Gastrocnemius medialis (tissue), 4 donors: ENCODE measurements around the gene LONP2. TPM values are rescaled to one million over a fixed set of nuclear protein-coding genes. Genes with fewer than 3 reads are reported as not detected.
A peak's percentile ranks its signal among the peaks of the same experiment; 100 is the strongest.
"Not testable (repeated sequence)": the region's sequence is repeated elsewhere in the genome, so short reads cannot be mapped to it uniquely, and the experiment has no call there.

Source experiments
- ATAC-seq, 2 donors: fragments of 150-250 bp; one replicate each; pipeline ENCODE4 v1.9.1; 2016
- DNase-seq, 2 donors: peaks; one replicate each; pipeline ENCODE4 v3.0.0-alpha.2; 2019
- H3K27ac ChIP-seq, 4 donors: fragments of 200-600 bp; sonication (generic); 1 replicate in 1 of 4; 2 replicates in 3 of 4; pipeline ENCODE4 v1.5.1; 2016 to 2018; ENCODE audit warnings: mild to moderate bottlenecking in 2 of 4, moderate library complexity in 1 of 4
- H3K27me3 ChIP-seq, 3 donors: fragments of 200-600 bp; sonication (generic) in 2 of 3; 1 replicate in 1 of 3; 2 replicates in 2 of 3; pipeline versions ENCODE4 v1.5.1 to v1.6.0; 2016 to 2019; ENCODE audit warnings: mild to moderate bottlenecking in 1 of 3, moderate library complexity in 1 of 3
- H3K36me3 ChIP-seq, 2 donors: fragments of 200-600 bp; sonication (generic) in 1 of 2; one replicate each; pipeline ENCODE4 v1.5.1; 2017 to 2018
- H3K4me1 ChIP-seq, 2 donors: fragments of 200-600 bp; sonication (generic) in 1 of 2; one replicate each; pipeline ENCODE4 v1.5.1; 2016 to 2017; ENCODE audit warnings: mild to moderate bottlenecking in 2 of 2
- H3K4me3 ChIP-seq, 4 donors: fragments of 200-600 bp; sonication (generic) in 3 of 4; 1 replicate in 1 of 4; 2 replicates in 3 of 4; pipeline ENCODE4 v1.5.1; 2016 to 2019; ENCODE audit warnings: mild to moderate bottlenecking in 2 of 4
- H3K9me3 ChIP-seq, 3 donors: fragments of 200-600 bp; sonication (generic) in 2 of 3; 1 replicate in 1 of 3; 2 replicates in 2 of 3; pipeline ENCODE4 v1.5.1; 2016 to 2019
- POLR2A ChIP-seq, 2 donors: fragments of 450-650 bp; IDR thresholded peaks; one replicate each; pipeline ENCODE4 v1.6.1; 2017; ENCODE audit warnings: antibody characterized with exemption in 2 of 2, mild to moderate bottlenecking in 2 of 2, moderate library complexity in 2 of 2
- in situ Hi-C, 4 donors: fragments of 200-750 bp; cut with MboI; loops; one replicate each; pipeline versions ENCODE4 v1.15.0 to v1.8.0; 2017; ENCODE audit warnings: low sequenced_read_pairs in 4 of 4
- intact Hi-C: fragments of 100-400 bp; cut with DNase I; formaldehyde crosslinking; loops from one replicate; pipeline ENCODE4 v1.15.1; 2023; ENCODE audit warnings: low total_unique reads
- total RNA-seq, 4 donors: library from RNA; depleted of rRNA; stranded (reverse); fragments of >200 nt; gene quantifications; one replicate each; pipeline versions ENCODE4 v1.1.0 to v1.2.3, GENCODE V29; 2016
- TF ChIP-seq, protein P1 (sequence below), 5 experiments: fragments of 450-650 bp in 3 of 5; fragments of 200-600 bp in 2 of 5; sonication (generic) in 2 of 5; IDR thresholded peaks in 4 of 5; conservative IDR thresholded peaks in 1 of 5; 1 replicate in 4 of 5; 2 replicates in 1 of 5; pipeline ENCODE4 v1.5.1; 2016 to 2019; ENCODE audit warnings: antibody characterized with exemption in 5 of 5, mild to moderate bottlenecking in 3 of 5, moderate library complexity in 3 of 5

Gene LONP2
- total RNA-seq, 4 donors from 2014 or later = 33.8 to 45.2 (median 42.4) TPM

DNA sequence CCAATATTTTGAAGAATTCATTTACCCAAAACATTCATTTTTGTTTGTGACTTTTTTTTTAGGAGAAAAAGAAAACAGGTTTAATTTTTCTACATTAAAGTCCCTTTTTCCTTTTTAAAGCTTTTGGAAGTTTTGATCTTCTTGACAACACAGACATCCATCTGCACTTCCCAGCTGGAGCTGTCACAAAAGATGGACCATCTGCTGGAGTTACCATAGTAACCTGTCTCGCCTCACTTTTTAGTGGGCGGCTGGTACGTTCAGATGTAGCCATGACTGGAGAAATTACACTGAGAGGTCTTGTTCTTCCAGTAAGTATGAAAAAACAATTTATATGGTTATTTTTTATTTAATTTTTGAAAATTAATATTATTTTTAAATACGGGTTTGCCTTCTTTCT, 103.9 kb downstream of the LONP2 start:
- peaks cover 0 to 33% of the 10 kb centered on the region in 2 donors for H3K36me3 ChIP-seq
- TF ChIP-seq POLR2A (IDR thresholded peaks at IDR 0.05) = no peak
- TF ChIP-seq, protein P1, sequence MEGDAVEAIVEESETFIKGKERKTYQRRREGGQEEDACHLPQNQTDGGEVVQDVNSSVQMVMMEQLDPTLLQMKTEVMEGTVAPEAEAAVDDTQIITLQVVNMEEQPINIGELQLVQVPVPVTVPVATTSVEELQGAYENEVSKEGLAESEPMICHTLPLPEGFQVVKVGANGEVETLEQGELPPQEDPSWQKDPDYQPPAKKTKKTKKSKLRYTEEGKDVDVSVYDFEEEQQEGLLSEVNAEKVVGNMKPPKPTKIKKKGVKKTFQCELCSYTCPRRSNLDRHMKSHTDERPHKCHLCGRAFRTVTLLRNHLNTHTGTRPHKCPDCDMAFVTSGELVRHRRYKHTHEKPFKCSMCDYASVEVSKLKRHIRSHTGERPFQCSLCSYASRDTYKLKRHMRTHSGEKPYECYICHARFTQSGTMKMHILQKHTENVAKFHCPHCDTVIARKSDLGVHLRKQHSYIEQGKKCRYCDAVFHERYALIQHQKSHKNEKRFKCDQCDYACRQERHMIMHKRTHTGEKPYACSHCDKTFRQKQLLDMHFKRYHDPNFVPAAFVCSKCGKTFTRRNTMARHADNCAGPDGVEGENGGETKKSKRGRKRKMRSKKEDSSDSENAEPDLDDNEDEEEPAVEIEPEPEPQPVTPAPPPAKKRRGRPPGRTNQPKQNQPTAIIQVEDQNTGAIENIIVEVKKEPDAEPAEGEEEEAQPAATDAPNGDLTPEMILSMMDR (IDR thresholded peaks at IDR 0.05 in 4 of 5, conservative IDR thresholded peaks at IDR 0.05 in 1 of 5) = no peak
- intact Hi-C loops = no loop called here

GRCh38 chr16:48350736-48351135, 106.6 kb downstream of the LONP2 start:
- intact Hi-C loops (no loop called here), in situ Hi-C loops (loop anchor here (5.0 to 10.0 kb wide), 4 partner anchors 194 to 284 kb away; no protein-coding TSS in a partner anchor)
- no peak for ATAC-seq
- TF ChIP-seq, protein P1 (IDR thresholded peaks at IDR 0.05 in 4 of 5, conservative IDR thresholded peaks at IDR 0.05 in 1 of 5) = no peak
- no peak for TF ChIP-seq POLR2A (IDR thresholded peaks at IDR 0.05)
- H3K4me3 ChIP-seq = no peak overlapping the region
- peaks cover 0 to 33% of the 10 kb centered on the region in 2 donors for H3K36me3 ChIP-seq
- H3K27ac ChIP-seq = peak overlapping the region in 1 of 4 donors; percentile 31
- no peaks in the 10 kb centered on the region for H3K9me3 ChIP-seq
- no peaks in the 10 kb centered on the region for H3K27me3 ChIP-seq
- DNase-seq = no peak
- H3K4me1 ChIP-seq = peaks cover 7 to 9% of the 10 kb centered on the region in 2 donors

More for the DNA sequence above, 103.9 kb downstream of the LONP2 start:
- no peaks in the 10 kb centered on the region for H3K27me3 ChIP-seq
- H3K27ac ChIP-seq = no peak overlapping the region
- H3K4me3 ChIP-seq = no peak overlapping the region
- no peaks in the 10 kb centered on the region for H3K9me3 ChIP-seq
- DNase-seq (no peak), ATAC-seq (no peak)
- H3K4me1 ChIP-seq = peaks cover under 1% of the 10 kb centered on the region in 2 donors
- in situ Hi-C loops = no loop called here

- Histone ChIP-seq H3K36me3 (peaks cover 0 to 30% of the 10 kb centered on the region in 2 donors), H3K4me1 (peaks cover 12 to 15% of the 10 kb centered on the region in 2 donors), H3K4me3 (no peak overlapping the region), H3K9me3 (no peaks in the 10 kb centered on the region), H3K27ac (peak overlapping the region; percentile 54 to 72 (median 67)), H3K27me3 (no peaks in the 10 kb centered on the region)
- in situ Hi-C loops = loop anchor here (5.0 to 10.0 kb wide), 4 partner anchors 192 to 282 kb away; no protein-coding TSS in a partner anchor
- TF ChIP-seq, protein P1 (IDR thresholded peaks at IDR 0.05 in 4 of 5, conservative IDR thresholded peaks at IDR 0.05 in 1 of 5) = no peak
- no peak for TF ChIP-seq POLR2A (IDR thresholded peaks at IDR 0.05)
- DNase-seq = peak; percentile 11 to 48
- intact Hi-C loops = loop anchor here (1.0 kb wide), 2 partner anchors 189 to 270 kb away; no protein-coding TSS in a partner anchor
- ATAC-seq = peak; percentile 74 to 83
These were observed 108.7 kb downstream of the LONP2 start for GRCh38 chr16:48352648-48353390.

DNA sequence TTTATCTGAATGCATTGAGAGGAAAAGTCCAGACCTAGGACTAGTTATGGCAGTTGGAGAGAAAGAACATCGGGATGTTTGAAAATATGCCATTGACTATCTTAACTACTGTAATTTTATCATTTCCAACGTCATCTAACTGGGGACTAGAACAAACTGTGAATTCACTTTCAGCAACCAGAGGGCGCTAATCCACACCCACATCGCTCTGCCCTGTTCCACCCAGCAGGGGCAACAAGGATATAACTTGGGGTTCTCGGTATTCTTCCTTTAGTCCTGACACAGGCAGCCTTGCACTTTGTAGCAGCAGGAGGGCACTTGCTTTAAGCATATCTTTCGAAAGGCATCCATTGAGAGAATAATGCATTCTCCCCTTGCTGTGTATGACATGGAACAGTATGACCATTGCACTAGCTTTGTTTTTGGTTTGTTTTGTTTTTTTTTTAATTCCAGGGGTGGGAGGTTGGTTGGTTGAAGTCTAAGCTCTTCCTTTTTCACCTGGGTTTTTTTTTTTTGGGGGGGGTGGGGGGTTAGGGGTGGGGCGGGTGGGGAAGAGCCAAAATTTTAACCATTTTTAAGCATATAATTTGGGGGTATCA, 109.6 kb downstream of the LONP2 start:
- TF ChIP-seq, protein P1 (IDR thresholded peaks at IDR 0.05 in 4 of 5, conservative IDR thresholded peaks at IDR 0.05 in 1 of 5) = peak; percentile 80 to 88 (median 81)
- no peak for TF ChIP-seq POLR2A (IDR thresholded peaks at IDR 0.05)
- Histone ChIP-seq H3K9me3 (no peaks in the 10 kb centered on the region), H3K27ac (peak overlapping the region; percentile 54 to 72 (median 67)), H3K27me3 (no peaks in the 10 kb centered on the region), H3K4me3 (no peak overlapping the region), H3K4me1 (peaks cover 12 to 18% of the 10 kb centered on the region in 2 donors), H3K36me3 (peaks cover 0 to 27% of the 10 kb centered on the region in 2 donors)
- ATAC-seq = peak; percentile 57 to 72
- peak; percentile 32 to 58 for DNase-seq
- in situ Hi-C loops = loop anchor here (5.0 to 10.0 kb wide), 4 partner anchors 191 to 281 kb away; no protein-coding TSS in a partner anchor
- intact Hi-C loops = loop anchor here (1.0 kb wide), 2 partner anchors 189 to 270 kb away; no protein-coding TSS in a partner anchor

DNA sequence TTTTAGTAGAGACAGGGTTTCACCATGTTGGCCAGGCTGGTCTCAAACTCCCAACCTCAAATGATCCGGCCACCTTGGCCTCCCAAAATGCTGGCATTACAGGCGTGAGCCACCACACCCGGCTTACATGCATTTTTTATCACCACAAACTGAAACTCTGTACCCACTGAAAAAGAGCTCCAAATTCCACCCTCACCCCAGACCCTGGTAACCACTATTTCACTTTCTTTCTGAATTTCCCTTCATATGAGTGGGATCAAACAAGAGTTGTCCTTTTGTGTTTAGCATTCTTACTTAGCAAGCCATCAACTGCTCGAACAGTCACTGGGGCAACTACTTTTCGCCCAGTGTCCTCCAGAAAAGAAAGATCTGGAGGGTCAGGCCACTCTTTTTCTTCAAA, 110.3 kb downstream of the LONP2 start:
- H3K9me3 ChIP-seq, intact Hi-C loops, H3K27me3 ChIP-seq, DNase-seq, ATAC-seq, H3K4me3 ChIP-seq: not testable (repeated sequence)
- in situ Hi-C loops = loop anchor here (5.0 to 10.0 kb wide), 4 partner anchors 190 to 280 kb away; no protein-coding TSS in a partner anchor
- Histone ChIP-seq H3K27ac (peak overlapping the region in 1 of 4 donors; percentile 8), H3K4me1 (peaks cover 12 to 18% of the 10 kb centered on the region in 2 donors), H3K36me3 (peaks cover 0 to 25% of the 10 kb centered on the region in 2 donors)
